Smooth muscle cell (in vitro differentiated cells): ENCODE results near the gene IFI30. TPM values are rescaled to one million over a fixed set of nuclear protein-coding genes. Genes with fewer than 3 reads are reported as not detected.
"Not testable (repeated sequence)": the region's sequence is repeated elsewhere in the genome, so short reads cannot be mapped to it uniquely, and the experiment has no call there.

Experiments
- DNase-seq: peaks from one replicate; lab custom pipeline; 2025; ENCODE audit not compliant: unreplicated experiment; lab: John Stamatoyannopoulos, UW
- H2AFZ ChIP-seq: fragments of 200-600 bp; sonication (generic); 2 replicates; pipeline ENCODE4 v1.6.0; 2016; ENCODE audit warnings: antibody characterized with exemption, low read depth, mild to moderate bottlenecking
- H3F3A ChIP-seq: fragments of 200-600 bp; sonication (generic); 2 replicates; pipeline ENCODE4 v1.6.0; 2017; ENCODE audit warnings: antibody characterized with exemption, low read depth
- H3K27ac ChIP-seq: fragments of 200-600 bp; sonication (generic); 2 replicates; pipeline ENCODE4 v1.5.1; 2016; ENCODE audit warnings: low read depth, mild to moderate bottlenecking
- H3K27me3 ChIP-seq: fragments of 200-600 bp; sonication (generic); 2 replicates; pipeline ENCODE4 v1.6.1; 2016; ENCODE audit warnings: low read depth, mild to moderate bottlenecking
- H3K36me3 ChIP-seq: fragments of 200-600 bp; sonication (generic); 2 replicates; pipeline ENCODE4 v1.5.1; 2016; ENCODE audit warnings: low read depth
- H3K4me1 ChIP-seq: fragments of 200-600 bp; sonication (generic); 2 replicates; pipeline ENCODE4 v1.5.1; 2016; ENCODE audit warnings: low read depth
- H3K4me2 ChIP-seq: fragments of 200-600 bp; sonication (generic); 2 replicates; pipeline ENCODE4 v1.6.0; 2016; ENCODE audit warnings: mild to moderate bottlenecking
- H3K4me3 ChIP-seq: fragments of 200-600 bp; sonication (generic); 2 replicates; pipeline ENCODE4 v1.5.1; 2016; ENCODE audit warnings: mild to moderate bottlenecking
- H3K79me2 ChIP-seq: fragments of 200-600 bp; sonication (generic); 2 replicates; pipeline ENCODE4 v1.6.0; 2016; ENCODE audit warnings: low read depth, mild to moderate bottlenecking
- H3K9ac ChIP-seq: fragments of 200-600 bp; sonication (generic); 2 replicates; pipeline ENCODE4 v1.6.0; 2016; ENCODE audit warnings: low read depth
- H3K9me3 ChIP-seq: fragments of 200-600 bp; sonication (generic); replicated peaks from 2 replicates; pipeline ENCODE4 v1.5.1; 2016; ENCODE audit warnings: low read depth
- H4K20me1 ChIP-seq: fragments of 200-600 bp; sonication (generic); 2 replicates; pipeline ENCODE4 v1.6.0; 2016; ENCODE audit warnings: low read depth
- CTCF ChIP-seq: fragments of 200-600 bp; sonication (generic); IDR thresholded peaks from 2 replicates; pipeline ENCODE4 v1.5.1; 2017; ENCODE audit warnings: borderline replicate concordance, mild to moderate bottlenecking, antibody characterized with exemption; ENCODE audit not compliant: insufficient read depth, poor library complexity, severe bottlenecking
- WGBS: methylation state at CpG from one replicate; pipeline ENCODE4 v1.1.7; 2016; ENCODE audit warnings: low lambda C conversion rate; 5-methylcytosine and 5-hydroxymethylcytosine counted together
- polyA plus RNA-seq: library from polyadenylated mRNA; unstranded; fragments of >200 nt; fragmentation: Nextera tagmentation; extraction: Ambion mirVana; gene quantifications from 2 replicates; pipeline ENCODE4 v1.2.1, GENCODE V29; 2016
- total RNA-seq: library from RNA; depleted of rRNA; stranded (reverse); fragments of >200 nt; gene quantifications from 2 replicates; pipeline ENCODE4 v1.2.3, GENCODE V29; 2014

Gene IFI30
- total and polyA plus RNA-seq, 2 experiments from 2014 or later, result 0.87 to 2.9 TPM

- Histone ChIP-seq H3K79me2 (no peaks in the 10 kb centered on the region), H3K9me3 (no peaks in the 10 kb centered on the region), H3F3A (peaks cover 7% of the 10 kb centered on the region), H3K4me3 (peak overlapping the region; percentile 72), H3K9ac (peak overlapping the region; percentile 93), H3K4me1 (peaks cover 18% of the 10 kb centered on the region), H3K36me3 (no peaks in the 10 kb centered on the region), H3K27me3 (no peaks in the 10 kb centered on the region), H2AFZ (no peak overlapping the region), H4K20me1 (peaks cover 18% of the 10 kb centered on the region), H3K4me2 (peak overlapping the region; percentile 91), H3K27ac (peak overlapping the region; percentile 97)
- no peak for DNase-seq
- 84% methylated on average over 12 of the region's 12 CpGs for WGBS
- no peak for TF ChIP-seq CTCF
Observed at GRCh38 chr19:18206018-18206417, 32.4 kb downstream of the IFI30 start.

GRCh38 chr19:18208098-18208951 lies 34.7 kb downstream of the IFI30 start:
- H3F3A ChIP-seq, result peaks cover 7% of the 10 kb centered on the region
- no peak overlapping the region for H2AFZ ChIP-seq
- H3K27me3 ChIP-seq, result no peaks in the 10 kb centered on the region
- peaks cover 12% of the 10 kb centered on the region for H3K4me1 ChIP-seq
- TF ChIP-seq CTCF, result peak; percentile 52
- 36% methylated on average over 32 of the region's 32 CpGs for WGBS
- H3K9ac ChIP-seq, result no peak overlapping the region
- H3K36me3 ChIP-seq, result no peaks in the 10 kb centered on the region
- H3K9me3 ChIP-seq, result no peaks in the 10 kb centered on the region
- DNase-seq, result no peak
- H3K27ac ChIP-seq, result no peak overlapping the region
- H3K4me3 ChIP-seq, result no peak overlapping the region
- H3K79me2 ChIP-seq, result no peaks in the 10 kb centered on the region
- H4K20me1 ChIP-seq, result peaks cover 1% of the 10 kb centered on the region
- no peak overlapping the region for H3K4me2 ChIP-seq

GRCh38 chr19:18209912-18210311 lies 36.3 kb downstream of the IFI30 start:
- not testable (repeated sequence) for DNase-seq, H4K20me1 ChIP-seq, H3K79me2 ChIP-seq, H3K4me2 ChIP-seq, H3K27me3 ChIP-seq, H3K9me3 ChIP-seq, H2AFZ ChIP-seq, H3K9ac ChIP-seq, H3K27ac ChIP-seq, H3K36me3 ChIP-seq, H3K4me3 ChIP-seq, H3F3A ChIP-seq
- 95% methylated on average over 5 of the region's 5 CpGs for WGBS
- H3K4me1 ChIP-seq, result peaks cover 11% of the 10 kb centered on the region

GRCh38 chr19:18211683-18212082 lies 38.1 kb downstream of the IFI30 start:
- H3K27ac ChIP-seq, result no peak overlapping the region
- no peaks in the 10 kb centered on the region for H4K20me1 ChIP-seq
- 90% methylated on average over 14 of the region's 14 CpGs for WGBS
- H3K4me1 ChIP-seq, result no peaks in the 10 kb centered on the region
- no peak overlapping the region for H3K9ac ChIP-seq
- DNase-seq, result no peak
- H3F3A ChIP-seq, result no peaks in the 10 kb centered on the region
- H3K4me3 ChIP-seq, result no peak overlapping the region
- no peaks in the 10 kb centered on the region for H3K9me3 ChIP-seq
- no peak overlapping the region for H2AFZ ChIP-seq
- no peak for TF ChIP-seq CTCF
- H3K27me3 ChIP-seq, result no peaks in the 10 kb centered on the region
- H3K36me3 ChIP-seq, result no peaks in the 10 kb centered on the region
- H3K4me2 ChIP-seq, result no peak overlapping the region
- H3K79me2 ChIP-seq, result no peaks in the 10 kb centered on the region
